Esophagus (tissue), 2 donors: Measurements from ENCODE around the gene EXO5. TPM values are rescaled to one million over a fixed set of nuclear protein-coding genes. Genes with fewer than 3 reads are reported as not detected.
"Not testable (repeated sequence)": the region's sequence is repeated elsewhere in the genome, so short reads cannot be mapped to it uniquely, and the experiment has no call there.

Source experiments
- H3K27ac ChIP-seq, 2 donors: one replicate each; pipeline ENCODE4 v1.5.1; 2013; ENCODE audit warnings: low read depth in 2 of 2, mild to moderate bottlenecking in 2 of 2, inconsistent platforms in 1 of 2, low read length in 1 of 2, moderate library complexity in 1 of 2
- H3K27me3 ChIP-seq, 2 donors: one replicate each; pipeline ENCODE4 v1.6.1; 2013; ENCODE audit warnings: low read length in 2 of 2, control low read depth in 1 of 2, mild to moderate bottlenecking in 1 of 2; ENCODE audit not compliant: insufficient read depth in 2 of 2, control insufficient read depth in 1 of 2
- H3K36me3 ChIP-seq, 2 donors: one replicate each; pipeline ENCODE4 v1.6.1; 2013; ENCODE audit warnings: low read length in 1 of 2; ENCODE audit not compliant: control insufficient read depth in 2 of 2, insufficient read depth in 2 of 2
- H3K4me1 ChIP-seq, 2 donors: one replicate each; pipeline ENCODE4 v1.6.1; 2013; ENCODE audit warnings: low read length in 1 of 2; ENCODE audit not compliant: control insufficient read depth in 2 of 2, insufficient read depth in 2 of 2
- H3K4me3 ChIP-seq, 2 donors: one replicate each; pipeline ENCODE4 v1.5.1; 2013; ENCODE audit warnings: low read length in 2 of 2, mild to moderate bottlenecking in 2 of 2, low read depth in 1 of 2, moderate library complexity in 1 of 2
- H3K9me3 ChIP-seq, 2 donors: one replicate each; pipeline ENCODE4 v1.6.1; 2013; ENCODE audit warnings: mild to moderate bottlenecking in 2 of 2, low read depth in 1 of 2, low read length in 1 of 2, moderate library complexity in 1 of 2; ENCODE audit not compliant: control insufficient read depth in 2 of 2, insufficient read depth in 1 of 2
- WGBS, 2 donors: extraction: QIAGEN DNeasy Blood & Tissue Kit; methylation state at CpG; one replicate each; pipeline ENCODE4 v1.1.7; 2013; 5-methylcytosine and 5-hydroxymethylcytosine counted together
- polyA plus RNA-seq, 2 donors: library from polyadenylated mRNA; stranded (reverse); fragments of 200-250 nt; gene quantifications; one replicate each; pipeline ENCODE4 v1.2.3, GENCODE V29; 2013
- donor health status: healthy with polysubstance abuse.
- donor health status: Bipolar disorder and iron deficiency.

The EXO5 gene
- polyA plus RNA-seq, 2 donors, result 3.6 to 4.3 TPM

- Histone ChIP-seq H3K27ac (no peak overlapping the region), H3K9me3 (peaks cover 4 to 11% of the 10 kb centered on the region in 2 donors), H3K36me3 (peaks cover 0 to 8% of the 10 kb centered on the region in 2 donors), H3K27me3 (no peaks in the 10 kb centered on the region), H3K4me3 (no peak overlapping the region), H3K4me1 (no peaks in the 10 kb centered on the region)
- 96 to 99% methylated on average over 4 of the region's 4 CpGs for WGBS, 2 donors
Measured at GRCh38 chr1:40495315-40495903, 13.2 kb upstream of the EXO5 start.

GRCh38 chr1:40502651-40503050 lies 5.9 kb upstream of the EXO5 start:
- not testable (repeated sequence) for H3K36me3 ChIP-seq, H3K4me1 ChIP-seq, H3K9me3 ChIP-seq, H3K4me3 ChIP-seq, H3K27me3 ChIP-seq, H3K27ac ChIP-seq
- WGBS, 2 donors, result 92 to 98% methylated on average over 4 of the region's 4 CpGs

- 63 to 67% methylated on average over 6 of the region's 6 CpGs for WGBS, 2 donors
- Histone ChIP-seq H3K27ac (peak overlapping the region in 1 of 2 donors; percentile 69), H3K4me1 (peaks cover 0 to 5% of the 10 kb centered on the region in 2 donors)
Measured at GRCh38 chr1:40507973-40508372, 594 bp upstream of the EXO5 start.

GRCh38 chr1:40519517-40519916 lies 10.9 kb downstream of the EXO5 start:
- no peak overlapping the region for H3K27ac ChIP-seq
- H3K9me3 ChIP-seq, result peaks cover 0 to 3% of the 10 kb centered on the region in 2 donors
- H3K27me3 ChIP-seq, result no peaks in the 10 kb centered on the region
- 79 to 87% methylated on average over 2 of the region's 2 CpGs for WGBS, 2 donors
- H3K4me3 ChIP-seq, result no peak overlapping the region
- H3K4me1 ChIP-seq, result no peaks in the 10 kb centered on the region
- H3K36me3 ChIP-seq, result peaks cover 0 to 8% of the 10 kb centered on the region in 2 donors

More at GRCh38 chr1:40507973-40508372, 594 bp upstream of the EXO5 start:
- Histone ChIP-seq H3K4me3 (peak overlapping the region; percentile 60 to 77), H3K36me3 (no peaks in the 10 kb centered on the region), H3K9me3 (no peaks in the 10 kb centered on the region), H3K27me3 (no peaks in the 10 kb centered on the region)

GRCh38 chr1:40530735-40531380 lies 22.3 kb downstream of the EXO5 start:
- Histone ChIP-seq H3K4me1 (no peaks in the 10 kb centered on the region), H3K36me3 (no peaks in the 10 kb centered on the region), H3K4me3 (peak overlapping the region; percentile 62 to 75), H3K9me3 (no peaks in the 10 kb centered on the region), H3K27ac (peak overlapping the region; percentile 85 to 94), H3K27me3 (no peaks in the 10 kb centered on the region)
- WGBS, 2 donors, result 22 to 32% methylated on average over 5 of the region's 5 CpGs

- H3K4me3 ChIP-seq, result peak within 1 kb of the TSS; percentile 62 to 75
- 0% methylated on average over 35 of the region's 35 CpGs for WGBS, 2 donors
- H3K4me1 ChIP-seq, result no peaks in the 10 kb centered on the region
- no peaks in the 10 kb centered on the region for H3K36me3 ChIP-seq
- no peaks in the 10 kb centered on the region for H3K9me3 ChIP-seq
- H3K27ac ChIP-seq, result peak within 1 kb of the TSS; percentile 85 to 94
- no peaks in the 10 kb centered on the region for H3K27me3 ChIP-seq
Measured at GRCh38 chr1:40531381-40532061, 23.0 kb downstream of the EXO5 start, which contains the start of gene ZNF684. TSS of gene ZNF684 (plus strand) at chr1:40531637. CDS start at chr1:40533167, 1,530 bp downstream.

- Histone ChIP-seq H3K27me3 (no peaks in the 10 kb centered on the region), H3K27ac (peak overlapping the region; percentile 85 to 94), H3K9me3 (no peaks in the 10 kb centered on the region), H3K4me3 (peak overlapping the region; percentile 62 to 75), H3K36me3 (no peaks in the 10 kb centered on the region), H3K4me1 (no peaks in the 10 kb centered on the region)
- WGBS, 2 donors, result 0 to 1% methylated on average over 3 of the region's 3 CpGs
Measured at GRCh38 chr1:40532062-40532389, 23.5 kb downstream of the EXO5 start.

GRCh38 chr1:40532844-40533424 lies 24.4 kb downstream of the EXO5 start:
- H3K4me1 ChIP-seq, result no peaks in the 10 kb centered on the region
- no peaks in the 10 kb centered on the region for H3K36me3 ChIP-seq
- H3K27ac ChIP-seq, result no peak overlapping the region
- no peaks in the 10 kb centered on the region for H3K9me3 ChIP-seq
- no peak overlapping the region for H3K4me3 ChIP-seq
- no peaks in the 10 kb centered on the region for H3K27me3 ChIP-seq

- H3K4me1 ChIP-seq, result no peaks in the 10 kb centered on the region
Measured at GRCh38 chr1:40534589-40534988, 26.0 kb downstream of the EXO5 start.

More at GRCh38 chr1:40534589-40534988, 26.0 kb downstream of the EXO5 start:
- Histone ChIP-seq H3K27ac (no peak overlapping the region), H3K36me3 (no peaks in the 10 kb centered on the region), H3K4me3 (no peak overlapping the region), H3K9me3 (no peaks in the 10 kb centered on the region), H3K27me3 (no peaks in the 10 kb centered on the region)
